ENCODE measurements around the gene EGFR. TPM values are rescaled to one million over a fixed set of nuclear protein-coding genes. Genes with fewer than 3 reads are reported as not detected.

The EGFR gene
- total RNA-seq, 1 donor from 2014 or later = 19.4 TPM

- no peak for DNase-seq (ENCODE audit: low spot score in 2 of 2, unreplicated experiment in 2 of 2)
- H3K27me3 Mint-ChIP-seq (ENCODE audit: low read depth) = no peaks in the 10 kb centered on the region
- peaks cover 4% of the 10 kb centered on the region for H3K9me3 Mint-ChIP-seq
These were observed 124.2 kb downstream of the EGFR start for GRCh38 chr7:55142919-55143600.

DNA sequence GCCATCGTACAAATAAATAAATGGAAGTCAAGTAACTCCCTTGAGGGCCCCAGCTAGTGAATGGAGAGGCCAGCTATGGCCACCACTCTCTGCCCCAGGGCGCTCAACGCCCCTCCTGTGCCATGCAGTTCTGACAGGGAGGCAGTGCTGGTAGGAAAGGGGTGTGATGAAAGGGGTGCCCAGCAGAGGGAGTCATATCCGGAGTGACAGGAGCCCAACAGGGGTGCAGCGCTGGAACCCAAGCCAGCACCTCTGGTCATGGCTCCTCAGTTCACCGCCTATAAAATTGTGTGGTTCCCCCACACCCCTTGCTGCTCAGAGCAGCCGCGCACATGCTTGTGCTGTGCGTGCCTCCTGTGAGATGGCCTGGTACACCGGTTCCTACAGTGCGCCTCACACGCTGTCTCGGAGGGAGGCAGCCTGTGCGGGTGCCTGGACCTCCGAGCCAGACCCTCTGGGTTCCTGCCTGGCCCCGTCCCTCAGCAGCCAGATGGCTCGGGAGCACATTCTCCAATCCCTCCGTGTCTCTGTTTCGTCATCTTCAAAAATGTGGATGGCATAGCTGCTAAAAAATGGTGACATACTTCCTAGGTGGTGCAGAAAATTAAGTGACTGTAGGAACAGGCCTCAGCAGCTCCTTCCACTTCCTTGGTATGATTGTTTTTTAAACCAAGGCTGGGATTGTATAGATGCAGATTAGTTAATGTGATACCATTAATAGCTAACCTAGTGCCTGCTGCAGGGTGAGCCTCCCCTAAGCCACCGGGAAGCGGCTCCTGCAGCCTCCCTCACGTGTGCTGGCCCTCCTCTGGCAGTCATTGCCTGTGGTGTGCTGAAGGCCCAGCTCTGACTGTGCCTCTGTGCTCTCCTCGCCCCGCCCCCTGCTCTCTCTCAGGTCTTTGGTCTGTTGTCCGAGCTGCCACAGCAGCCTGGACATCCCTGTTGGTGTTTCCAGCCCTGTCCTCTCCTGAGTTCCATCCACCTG, 125.8 kb downstream of the EGFR start:
- Mint-ChIP-seq H3K36me3 (peaks cover 11% of the 10 kb centered on the region), H3K4me1 (peaks cover 3% of the 10 kb centered on the region), H3K27me3 (ENCODE audit: low read depth) (no peaks in the 10 kb centered on the region), H3K27ac (no peak overlapping the region), H3K9me3 (peaks cover 4% of the 10 kb centered on the region), H3K4me3 (no peak overlapping the region)
- no peak for TF ChIP-seq CTCF (IDR thresholded peaks at IDR 0.05; ENCODE audit: unreplicated experiment)
- DNase-seq (ENCODE audit: low spot score in 2 of 2, unreplicated experiment in 2 of 2) = no peak

More at GRCh38 chr7:55142919-55143600, 124.2 kb downstream of the EGFR start:
- TF ChIP-seq CTCF (IDR thresholded peaks at IDR 0.05; ENCODE audit: unreplicated experiment) = no peak
- peaks cover 3% of the 10 kb centered on the region for H3K4me1 Mint-ChIP-seq
- H3K36me3 Mint-ChIP-seq = peaks cover 9% of the 10 kb centered on the region
- no peak overlapping the region for H3K27ac Mint-ChIP-seq
- no peak overlapping the region for H3K4me3 Mint-ChIP-seq

GRCh38 chr7:55145606-55146005, 126.8 kb downstream of the EGFR start:
- Mint-ChIP-seq H3K9me3 (peaks cover 4% of the 10 kb centered on the region), H3K27me3 (ENCODE audit: low read depth) (no peaks in the 10 kb centered on the region), H3K4me1 (peaks cover 3% of the 10 kb centered on the region), H3K36me3 (peaks cover 11% of the 10 kb centered on the region), H3K4me3 (no peak overlapping the region), H3K27ac (no peak overlapping the region)
- no peak for DNase-seq (ENCODE audit: low spot score in 2 of 2, unreplicated experiment in 2 of 2)
- TF ChIP-seq CTCF (IDR thresholded peaks at IDR 0.05; ENCODE audit: unreplicated experiment) = no peak

DNA sequence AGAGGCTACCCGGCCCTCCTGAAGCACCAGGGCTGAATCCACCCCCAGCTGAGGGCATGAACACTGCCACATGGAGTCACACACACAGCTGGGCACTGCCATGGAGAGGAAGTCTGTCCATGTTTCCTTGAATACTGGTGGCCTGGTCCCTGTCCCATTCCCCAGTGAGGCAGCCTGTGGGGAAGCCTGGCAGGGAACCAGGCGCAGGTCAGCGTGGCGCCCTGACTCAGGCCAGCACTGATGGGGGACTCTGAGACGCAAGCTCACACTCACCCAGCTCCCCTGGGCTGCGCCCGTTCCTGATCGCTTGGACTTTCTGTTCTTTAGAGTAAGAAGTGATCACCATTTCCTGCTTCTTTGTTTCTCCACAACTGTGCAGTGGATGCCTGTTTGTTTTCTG, 128.3 kb downstream of the EGFR start:
- no peak for TF ChIP-seq CTCF (IDR thresholded peaks at IDR 0.05; ENCODE audit: unreplicated experiment)
- no peak for DNase-seq (ENCODE audit: low spot score in 2 of 2, unreplicated experiment in 2 of 2)
- Mint-ChIP-seq H3K4me3 (no peak overlapping the region), H3K9me3 (peaks cover 4% of the 10 kb centered on the region), H3K27ac (no peak overlapping the region), H3K27me3 (ENCODE audit: low read depth) (no peaks in the 10 kb centered on the region), H3K36me3 (peaks cover 17% of the 10 kb centered on the region), H3K4me1 (peaks cover 3% of the 10 kb centered on the region)

- H3K36me3 Mint-ChIP-seq = peaks cover 17% of the 10 kb centered on the region
- H3K4me3 Mint-ChIP-seq = no peak overlapping the region
- peaks cover 4% of the 10 kb centered on the region for H3K9me3 Mint-ChIP-seq
- H3K27me3 Mint-ChIP-seq (ENCODE audit: low read depth) = no peaks in the 10 kb centered on the region
- no peak for TF ChIP-seq CTCF (IDR thresholded peaks at IDR 0.05; ENCODE audit: unreplicated experiment)
- H3K27ac Mint-ChIP-seq = no peak overlapping the region
- no peak for DNase-seq (ENCODE audit: low spot score in 2 of 2, unreplicated experiment in 2 of 2)
- H3K4me1 Mint-ChIP-seq = peaks cover 3% of the 10 kb centered on the region
These were observed 128.9 kb downstream of the EGFR start for GRCh38 chr7:55147736-55148135.

Data from mesothelial cell of epicardium (in vitro differentiated cells).